Measurements from ENCODE around the gene TFAP2E.

TFAP2E gene

GRCh38 chr1:35631396-35631795 lies 58.3 kb downstream of the TFAP2E start:
- Histone ChIP-seq H2AFZ (ENCODE audit: low read length) (no peak overlapping the region), H3K4me2 (ENCODE audit: low read depth, low read length, poor library complexity, severe bottlenecking) (no peak overlapping the region), H3K9me2 (replicated peaks; ENCODE audit: low read depth, low read length) (no peaks in the 10 kb centered on the region), H3K9ac (ENCODE audit: low read depth, low read length, poor library complexity, severe bottlenecking) (no peak overlapping the region), H4K20me1 (ENCODE audit: insufficient read depth, low read length, poor library complexity, severe bottlenecking) (peaks cover 5% of the 10 kb centered on the region), H3K79me2 (ENCODE audit: insufficient read depth, low read length) (peaks cover 38% of the 10 kb centered on the region), H3K27me3 (ENCODE audit: insufficient read depth, low read length, poor library complexity, severe bottlenecking) (no peaks in the 10 kb centered on the region), H3K36me3 (ENCODE audit: insufficient read depth, low read length) (peaks cover 86% of the 10 kb centered on the region), H3K4me3 (ENCODE audit: low read length, poor library complexity, severe bottlenecking) (no peak overlapping the region), H3K9me3 (ENCODE audit: insufficient read depth, low read depth, low read length) (no peaks in the 10 kb centered on the region), H3F3A (ENCODE audit: low read depth) (no peaks in the 10 kb centered on the region), H3K4me1 (ENCODE audit: insufficient read depth, low read length, poor library complexity, severe bottlenecking) (no peaks in the 10 kb centered on the region)
- TF ChIP-seq CTCF (conservative IDR thresholded peaks at IDR 0.05; ENCODE audit: low read length) (no peak), EZH2phosphoT487 (IDR thresholded peaks at IDR 0.05; ENCODE audit: borderline replicate concordance) (no peak)

- Histone ChIP-seq H3K79me2 (ENCODE audit: insufficient read depth, low read length) (peaks cover 43% of the 10 kb centered on the region), H3K9me2 (replicated peaks; ENCODE audit: low read depth, low read length) (no peaks in the 10 kb centered on the region), H3K36me3 (ENCODE audit: insufficient read depth, low read length) (peaks cover 68% of the 10 kb centered on the region), H2AFZ (ENCODE audit: low read length) (no peak overlapping the region), H3K4me3 (ENCODE audit: low read length, poor library complexity, severe bottlenecking) (no peak overlapping the region), H3K9ac (ENCODE audit: low read depth, low read length, poor library complexity, severe bottlenecking) (no peak overlapping the region), H4K20me1 (ENCODE audit: insufficient read depth, low read length, poor library complexity, severe bottlenecking) (peaks cover 27% of the 10 kb centered on the region), H3K4me1 (ENCODE audit: insufficient read depth, low read length, poor library complexity, severe bottlenecking) (peaks cover 20% of the 10 kb centered on the region), H3K4me2 (ENCODE audit: low read depth, low read length, poor library complexity, severe bottlenecking) (no peak overlapping the region), H3K9me3 (ENCODE audit: insufficient read depth, low read depth, low read length) (no peaks in the 10 kb centered on the region), H3K27me3 (ENCODE audit: insufficient read depth, low read length, poor library complexity, severe bottlenecking) (no peaks in the 10 kb centered on the region), H3F3A (ENCODE audit: low read depth) (0 out of 2 replicates have a peak, but pooled peaks cover under 1% of the 10 kb centered on the region)
- TF ChIP-seq EZH2phosphoT487 (IDR thresholded peaks at IDR 0.05; ENCODE audit: borderline replicate concordance) (no peak), CTCF (conservative IDR thresholded peaks at IDR 0.05; ENCODE audit: low read length) (no peak)
Observed at GRCh38 chr1:35633547-35633946, 60.4 kb downstream of the TFAP2E start.

GRCh38 chr1:35637401-35637809 lies 64.3 kb downstream of the TFAP2E start:
- Histone ChIP-seq H3K27me3 (ENCODE audit: insufficient read depth, low read length, poor library complexity, severe bottlenecking) (no peaks in the 10 kb centered on the region), H4K20me1 (ENCODE audit: insufficient read depth, low read length, poor library complexity, severe bottlenecking) (peaks cover 45% of the 10 kb centered on the region), H3K9me3 (ENCODE audit: insufficient read depth, low read depth, low read length) (no peaks in the 10 kb centered on the region), H3F3A (ENCODE audit: low read depth) (0 out of 2 replicates have a peak, but pooled peaks cover 3% of the 10 kb centered on the region), H3K4me1 (ENCODE audit: insufficient read depth, low read length, poor library complexity, severe bottlenecking) (peaks cover 35% of the 10 kb centered on the region), H3K36me3 (ENCODE audit: insufficient read depth, low read length) (peaks cover 35% of the 10 kb centered on the region; the same call in 1 of the 2 replicates), H3K79me2 (ENCODE audit: insufficient read depth, low read length) (peaks cover 70% of the 10 kb centered on the region), H3K4me2 (ENCODE audit: low read depth, low read length, poor library complexity, severe bottlenecking) (peak overlapping the region; percentile 93), H3K9ac (ENCODE audit: low read depth, low read length, poor library complexity, severe bottlenecking) (peak overlapping the region; percentile 69), H3K9me2 (replicated peaks; ENCODE audit: low read depth, low read length) (no peaks in the 10 kb centered on the region), H3K4me3 (ENCODE audit: low read length, poor library complexity, severe bottlenecking) (peak overlapping the region; percentile 78), H2AFZ (ENCODE audit: low read length) (no peak overlapping the region)
- no peak for TF ChIP-seq EZH2phosphoT487 (IDR thresholded peaks at IDR 0.05; ENCODE audit: borderline replicate concordance)
- TF ChIP-seq CTCF (conservative IDR thresholded peaks at IDR 0.05; ENCODE audit: low read length), result no peak

All from Loucy (cell line).